Measurements from ENCODE around the gene RHBDL1.
A peak's percentile ranks its signal among the peaks of the same experiment; 100 is the strongest.

RHBDL1 gene

GRCh38 chr16:684071-684794 lies 8.8 kb downstream of the RHBDL1 start, which contains the start of gene JMJD8:
Gene JMJD8, minus strand, starts transcription at chr16:684334. Its CDS starts 15 bp downstream, at chr16:684319.
- Histone ChIP-seq H2BK120ac (ENCODE audit: low read depth, low read length) (no peak within 1 kb of the TSS), H3K23ac (ENCODE audit: low read depth, low read length, poor library complexity) (peak within 1 kb of the TSS; percentile 99), H3K4me2 (ENCODE audit: insufficient read depth, low read length, poor library complexity, severe bottlenecking) (peak within 1 kb of the TSS; percentile 89), H3K4me1 (ENCODE audit: control insufficient read depth in 2 of 2, insufficient read depth in 1 of 2, low read depth in 1 of 2, low read length in 2 of 2) (peaks cover 7 to 18% of the 10 kb centered on the region in 2 donors), H3K18ac (ENCODE audit: low read length) (peak within 1 kb of the TSS; percentile 91), H4K91ac (ENCODE audit: low read depth, low read length, poor library complexity) (peak within 1 kb of the TSS; percentile 85), H2BK5ac (ENCODE audit: low read length) (peak within 1 kb of the TSS; percentile 88), H2AK5ac (ENCODE audit: low read depth, low read length) (peak within 1 kb of the TSS; percentile 100), H3K9ac (ENCODE audit: low read depth, low read length, poor library complexity) (peak within 1 kb of the TSS; percentile 100), H3K14ac (ENCODE audit: low read length) (peak within 1 kb of the TSS; percentile 71), H2BK15ac (ENCODE audit: low read length) (peak within 1 kb of the TSS; percentile 67), H3K9me3 (replicated peaks in 1 of 2; ENCODE audit: control insufficient read depth in 2 of 2, insufficient read depth in 1 of 2, low read depth in 1 of 2, low read length in 2 of 2) (peaks cover 0 to 2% of the 10 kb centered on the region in 2 donors), H3K27me3 (ENCODE audit: control insufficient read depth in 3 of 3, insufficient read depth in 3 of 3, low read depth in 1 of 3, low read length in 3 of 3) (no peaks in the 10 kb centered on the region), H3K4me3 (ENCODE audit: low read length in 2 of 2) (peak within 1 kb of the TSS; percentile 50 to 94), H3K27ac (replicated peaks; ENCODE audit: low read length) (peak within 1 kb of the TSS; percentile 72), H4K8ac (ENCODE audit: low read depth, low read length) (peak within 1 kb of the TSS; percentile 92), H3K79me1 (ENCODE audit: low read depth, low read length) (peaks cover 38% of the 10 kb centered on the region), H2AFZ (ENCODE audit: low read length) (peak within 1 kb of the TSS; percentile 49), H3K4ac (ENCODE audit: low read length) (peak within 1 kb of the TSS; percentile 98), H2BK12ac (ENCODE audit: low read length) (peak within 1 kb of the TSS; percentile 73), H3K36me3 (replicated peaks in 1 of 2; ENCODE audit: control insufficient read depth in 2 of 2, insufficient read depth in 2 of 2, low read length in 2 of 2) (peaks cover 43 to 66% of the 10 kb centered on the region in 2 donors)
- WGBS, 2 donors (ENCODE audit: extremely low coverage in 2 of 2, insufficient read length in 2 of 2, insufficient replicate concordance in 1 of 2) = no CpG with 5 or more reads among the region's 91 CpGs
- DNase-seq (ENCODE audit: low spot score) = peak; percentile 88

- H3K9me3 ChIP-seq (replicated peaks in 1 of 2; ENCODE audit: control insufficient read depth in 2 of 2, insufficient read depth in 1 of 2, low read depth in 1 of 2, low read length in 2 of 2) = peaks cover 0 to 2% of the 10 kb centered on the region in 2 donors
- no peak overlapping the region for H2AFZ ChIP-seq (ENCODE audit: low read length)
- H3K18ac ChIP-seq (ENCODE audit: low read length) = no peak overlapping the region
- H2BK12ac ChIP-seq (ENCODE audit: low read length) = peak overlapping the region; percentile 22
- peak overlapping the region; percentile 92 for H4K8ac ChIP-seq (ENCODE audit: low read depth, low read length)
- peak overlapping the region; percentile 100 for H2AK5ac ChIP-seq (ENCODE audit: low read depth, low read length)
- peak overlapping the region; percentile 67 for H2BK15ac ChIP-seq (ENCODE audit: low read length)
- no peak overlapping the region for H3K4me2 ChIP-seq (ENCODE audit: insufficient read depth, low read length, poor library complexity, severe bottlenecking)
- H3K27me3 ChIP-seq (ENCODE audit: control insufficient read depth in 3 of 3, insufficient read depth in 3 of 3, low read depth in 1 of 3, low read length in 3 of 3) = no peaks in the 10 kb centered on the region
- H2BK120ac ChIP-seq (ENCODE audit: low read depth, low read length) = no peak overlapping the region
- no peak overlapping the region for H3K27ac ChIP-seq (replicated peaks; ENCODE audit: low read length)
- H3K4me1 ChIP-seq (ENCODE audit: control insufficient read depth in 2 of 2, insufficient read depth in 1 of 2, low read depth in 1 of 2, low read length in 2 of 2) = peaks cover 11 to 24% of the 10 kb centered on the region in 2 donors
- no peak for DNase-seq (ENCODE audit: low spot score)
- no peak overlapping the region for H3K14ac ChIP-seq (ENCODE audit: low read length)
- H3K4me3 ChIP-seq (ENCODE audit: low read length in 2 of 2) = no peak overlapping the region
- peaks cover 43 to 66% of the 10 kb centered on the region in 2 donors for H3K36me3 ChIP-seq (replicated peaks in 1 of 2; ENCODE audit: control insufficient read depth in 2 of 2, insufficient read depth in 2 of 2, low read length in 2 of 2)
- H3K79me1 ChIP-seq (ENCODE audit: low read depth, low read length) = peaks cover 44% of the 10 kb centered on the region
- peak overlapping the region; percentile 86 for H3K9ac ChIP-seq (ENCODE audit: low read depth, low read length, poor library complexity)
- H4K91ac ChIP-seq (ENCODE audit: low read depth, low read length, poor library complexity) = no peak overlapping the region
- no CpG with 5 or more reads among the region's 61 CpGs for WGBS, 2 donors (ENCODE audit: extremely low coverage in 2 of 2, insufficient read length in 2 of 2, insufficient replicate concordance in 1 of 2)
- H3K4ac ChIP-seq (ENCODE audit: low read length) = peak overlapping the region; percentile 93
- H3K23ac ChIP-seq (ENCODE audit: low read depth, low read length, poor library complexity) = peak overlapping the region; percentile 60
- H2BK5ac ChIP-seq (ENCODE audit: low read length) = no peak overlapping the region
These were observed 9.7 kb downstream of the RHBDL1 start for GRCh38 chr16:684961-685696.

- Histone ChIP-seq H3K9me3 (replicated peaks in 1 of 2; ENCODE audit: control insufficient read depth in 2 of 2, insufficient read depth in 1 of 2, low read depth in 1 of 2, low read length in 2 of 2) (peaks cover 0 to 3% of the 10 kb centered on the region in 2 donors), H3K79me1 (ENCODE audit: low read depth, low read length) (peaks cover 41% of the 10 kb centered on the region)
- DNase-seq (ENCODE audit: low spot score) = no peak
These were observed 10.5 kb downstream of the RHBDL1 start for GRCh38 chr16:685967-686366.

More at GRCh38 chr16:685967-686366, 10.5 kb downstream of the RHBDL1 start:
- no peak overlapping the region for H2BK12ac ChIP-seq (ENCODE audit: low read length)
- no CpG with 5 or more reads among the region's 10 CpGs for WGBS, 2 donors (ENCODE audit: extremely low coverage in 2 of 2, insufficient read length in 2 of 2, insufficient replicate concordance in 1 of 2)
- no peak overlapping the region for H3K27ac ChIP-seq (replicated peaks; ENCODE audit: low read length)
- peak overlapping the region; percentile 100 for H2AK5ac ChIP-seq (ENCODE audit: low read depth, low read length)
- peaks cover 11 to 22% of the 10 kb centered on the region in 2 donors for H3K4me1 ChIP-seq (ENCODE audit: control insufficient read depth in 2 of 2, insufficient read depth in 1 of 2, low read depth in 1 of 2, low read length in 2 of 2)
- no peak overlapping the region for H2AFZ ChIP-seq (ENCODE audit: low read length)
- peak overlapping the region; percentile 65 for H4K8ac ChIP-seq (ENCODE audit: low read depth, low read length)
- H3K9ac ChIP-seq (ENCODE audit: low read depth, low read length, poor library complexity) = no peak overlapping the region
- no peak overlapping the region for H4K91ac ChIP-seq (ENCODE audit: low read depth, low read length, poor library complexity)
- H2BK120ac ChIP-seq (ENCODE audit: low read depth, low read length) = no peak overlapping the region
- no peak overlapping the region for H3K4me3 ChIP-seq (ENCODE audit: low read length in 2 of 2)
- H3K18ac ChIP-seq (ENCODE audit: low read length) = no peak overlapping the region
- no peak overlapping the region for H3K23ac ChIP-seq (ENCODE audit: low read depth, low read length, poor library complexity)
- H3K4me2 ChIP-seq (ENCODE audit: insufficient read depth, low read length, poor library complexity, severe bottlenecking) = no peak overlapping the region
- no peak overlapping the region for H2BK5ac ChIP-seq (ENCODE audit: low read length)
- no peak overlapping the region for H2BK15ac ChIP-seq (ENCODE audit: low read length)
- H3K4ac ChIP-seq (ENCODE audit: low read length) = no peak overlapping the region
- peaks cover 43 to 66% of the 10 kb centered on the region in 2 donors for H3K36me3 ChIP-seq (replicated peaks in 1 of 2; ENCODE audit: control insufficient read depth in 2 of 2, insufficient read depth in 2 of 2, low read length in 2 of 2)
- peaks cover 0 to 2% (median 0%) of the 10 kb centered on the region in 3 experiments for H3K27me3 ChIP-seq (ENCODE audit: control insufficient read depth in 3 of 3, insufficient read depth in 3 of 3, low read depth in 1 of 3, low read length in 3 of 3)
- H3K14ac ChIP-seq (ENCODE audit: low read length) = no peak overlapping the region

Measured in neuronal stem cell (in vitro differentiated cells).